Germinal center (tissue), 1 donor: ENCODE results near the gene SEPTIN1.

Source experiments
- DNase-seq: peaks from one replicate; pipeline ENCODE4 v3.0.0; 2012; ENCODE audit warnings: mixed read lengths, low spot score

The SEPTIN1 gene

DNA sequence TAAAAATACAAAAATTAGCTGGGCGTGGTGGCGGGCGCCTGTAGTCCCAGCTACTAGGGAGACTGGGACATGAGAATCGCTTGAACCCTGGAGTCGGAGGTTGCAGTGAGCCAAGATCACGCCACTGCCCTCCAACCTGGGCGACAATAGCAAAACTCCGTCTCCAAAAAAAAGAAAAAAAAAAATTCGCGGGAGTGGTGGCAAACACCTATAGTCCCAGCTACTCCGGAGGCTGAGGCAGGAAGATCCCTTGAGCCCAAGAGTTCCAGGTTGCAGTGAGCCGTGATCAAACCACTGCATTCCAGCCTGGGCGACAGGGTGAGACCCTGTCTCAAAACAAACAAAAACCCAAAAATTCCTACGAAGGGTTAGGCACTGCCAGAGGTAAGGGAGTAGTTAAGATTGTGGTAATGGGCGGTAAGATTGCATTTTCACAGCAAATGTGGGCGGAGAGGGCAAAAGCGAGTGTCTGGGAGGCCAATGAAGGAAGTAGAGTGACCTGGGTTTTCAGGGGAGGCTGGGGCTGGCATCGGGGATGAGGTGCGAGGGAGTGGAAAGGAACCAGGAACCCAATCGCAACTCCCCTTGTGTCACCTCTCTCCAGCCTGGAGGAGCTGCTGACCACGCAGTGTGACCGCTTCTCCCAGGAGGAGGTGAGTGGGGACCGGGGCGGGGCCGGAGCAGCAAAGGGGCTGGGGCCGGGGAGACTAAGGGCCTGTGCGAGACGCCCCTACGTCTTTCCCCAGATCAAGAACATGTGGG lies 5.1 kb downstream of the SEPTIN1 start:
- DNase-seq = no peak

DNA sequence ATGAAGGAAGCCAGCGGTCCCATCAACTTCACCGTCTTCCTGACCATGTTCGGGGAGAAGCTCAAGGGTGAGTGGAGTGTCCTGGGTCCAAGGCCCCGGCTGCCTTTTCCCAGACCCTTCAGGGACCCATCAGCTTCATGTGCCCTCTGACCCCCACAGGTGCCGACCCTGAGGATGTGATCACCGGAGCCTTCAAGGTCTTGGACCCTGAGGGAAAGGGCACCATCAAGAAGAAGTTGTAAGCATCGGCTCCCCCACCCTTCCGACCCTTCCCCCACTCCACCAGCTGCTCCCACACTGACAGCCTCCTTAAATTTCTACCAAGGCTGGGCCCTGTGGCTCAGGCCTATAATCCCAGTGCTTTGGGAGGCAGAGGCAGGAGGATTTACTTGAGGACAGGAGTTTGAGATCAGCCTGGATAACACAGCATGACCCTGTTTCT lies 5.9 kb downstream of the SEPTIN1 start:
- no peak for DNase-seq

DNA sequence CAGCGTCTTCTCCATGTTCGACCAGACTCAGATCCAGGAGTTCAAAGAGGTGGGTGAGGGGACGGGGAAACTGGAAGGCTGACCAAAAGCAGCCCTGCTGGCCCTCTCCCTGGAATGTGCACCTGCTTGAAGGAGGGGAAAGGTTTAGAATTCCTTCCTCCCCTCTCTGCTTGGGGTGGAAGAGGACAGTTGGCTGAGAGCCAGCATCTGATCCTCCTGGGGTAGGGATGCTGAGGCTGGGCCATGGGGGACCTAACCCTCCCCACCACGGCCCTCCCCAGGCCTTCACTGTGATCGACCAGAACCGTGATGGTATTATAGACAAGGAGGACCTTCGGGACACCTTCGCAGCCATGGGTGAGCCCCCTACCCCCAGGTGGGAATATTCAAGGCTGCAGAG lies 6.5 kb downstream of the SEPTIN1 start:
- DNase-seq = no peak

DNA sequence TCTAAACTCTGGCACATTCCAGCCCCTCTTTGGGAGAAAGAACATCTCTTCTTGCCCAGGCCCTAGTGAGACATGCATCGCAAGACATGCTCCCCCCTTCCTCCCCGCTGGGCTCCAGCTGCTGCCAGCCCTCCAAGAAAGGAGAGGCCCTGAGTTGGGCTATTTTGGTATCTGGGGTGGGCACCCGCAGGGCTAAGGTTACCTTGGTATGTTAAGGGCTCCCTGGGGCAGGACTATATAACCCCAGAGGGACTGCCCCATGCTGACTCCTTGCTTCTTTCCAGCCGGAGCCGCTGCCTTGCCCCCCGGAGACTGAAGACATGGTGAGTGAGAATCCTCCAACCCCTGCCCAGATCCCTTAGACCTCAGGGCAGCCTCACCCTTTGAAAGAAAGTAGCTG lies 7.8 kb downstream of the SEPTIN1 start, which contains the start of gene MYL11:
MYL11 (plus strand) TSS at position 265 of the 400 bp plus-strand sequence; CDS start at position 321, 56 bp downstream.
- no peak for DNase-seq

DNA sequence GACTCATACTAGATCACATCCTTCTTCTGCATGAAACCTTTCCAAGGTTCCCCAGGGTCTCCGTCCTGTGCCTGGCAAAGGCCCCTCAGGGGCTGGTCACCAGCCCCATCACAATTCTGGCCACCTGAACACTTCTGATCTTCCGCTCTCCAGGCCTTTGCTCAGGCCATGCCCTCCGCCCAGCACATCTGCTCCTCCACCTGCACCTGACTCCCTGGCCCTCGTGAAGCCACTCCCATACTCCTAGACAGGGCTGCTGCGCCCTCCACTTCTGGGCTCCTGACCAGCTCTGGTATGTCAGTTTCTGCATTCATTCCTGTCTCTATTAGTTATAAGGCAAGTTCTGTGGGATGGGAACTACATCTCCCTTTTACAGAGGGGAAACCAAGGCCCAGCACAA lies 9.6 kb downstream of the SEPTIN1 start:
- no peak for DNase-seq

DNA sequence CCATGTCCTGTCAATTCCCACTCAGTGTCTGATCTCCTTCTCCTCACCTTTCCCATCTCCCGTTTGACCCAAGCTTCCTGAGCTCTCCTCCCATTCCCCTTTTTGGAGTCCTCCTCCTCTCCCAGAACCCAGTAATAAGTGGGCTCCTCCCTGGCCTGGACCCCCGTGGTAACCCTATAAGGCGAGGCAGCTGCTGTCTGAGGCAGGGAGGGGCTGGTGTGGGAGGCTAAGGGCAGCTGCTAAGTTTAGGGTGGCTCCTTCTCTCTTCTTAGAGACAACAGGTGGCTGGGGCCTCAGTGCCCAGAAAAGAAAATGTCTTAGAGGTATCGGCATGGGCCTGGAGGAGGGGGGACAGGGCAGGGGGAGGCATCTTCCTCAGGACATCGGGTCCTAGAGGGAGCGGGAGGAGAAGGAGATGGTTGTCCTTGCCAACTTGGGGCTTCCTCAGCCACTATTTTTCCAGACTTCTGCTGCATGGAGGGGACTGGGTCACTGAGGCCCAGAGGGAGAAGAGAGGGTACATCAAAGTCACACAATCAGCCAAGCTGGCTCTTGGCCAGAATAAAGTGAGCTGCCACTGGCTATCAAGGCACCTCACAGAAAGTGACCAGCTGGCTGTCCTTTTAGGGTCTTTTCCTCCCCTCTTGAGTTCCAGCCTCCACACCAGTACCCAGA lies 10.2 kb downstream of the SEPTIN1 start:
- no peak for DNase-seq

DNA sequence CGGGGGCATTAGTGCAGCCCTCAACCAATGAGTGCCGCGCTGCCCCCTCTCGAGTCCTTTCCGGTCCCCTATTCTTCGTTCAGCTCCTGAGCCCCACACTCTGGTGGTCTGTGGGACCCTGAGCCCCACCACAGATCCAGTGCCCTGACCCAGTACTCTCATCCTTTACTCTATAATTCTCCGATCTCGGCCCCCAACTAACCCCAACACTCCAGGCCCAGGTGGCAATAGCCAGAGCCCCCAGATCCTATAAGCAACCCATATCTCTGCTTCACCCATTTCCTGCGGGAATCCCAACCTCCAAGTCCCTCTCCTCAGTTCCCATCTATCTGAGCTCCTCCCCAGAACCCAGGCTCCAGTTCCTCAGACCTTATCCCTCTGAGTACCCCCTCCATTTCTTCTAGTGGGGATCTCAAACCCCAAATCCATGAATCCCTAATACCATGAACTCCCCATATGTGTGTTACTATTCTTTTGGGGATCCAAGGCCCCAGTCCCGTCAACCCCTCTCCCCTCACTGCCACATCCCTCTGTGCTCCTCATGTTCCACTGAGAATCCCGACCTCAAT lies 11.0 kb downstream of the SEPTIN1 start:
- DNase-seq = no peak

DNA sequence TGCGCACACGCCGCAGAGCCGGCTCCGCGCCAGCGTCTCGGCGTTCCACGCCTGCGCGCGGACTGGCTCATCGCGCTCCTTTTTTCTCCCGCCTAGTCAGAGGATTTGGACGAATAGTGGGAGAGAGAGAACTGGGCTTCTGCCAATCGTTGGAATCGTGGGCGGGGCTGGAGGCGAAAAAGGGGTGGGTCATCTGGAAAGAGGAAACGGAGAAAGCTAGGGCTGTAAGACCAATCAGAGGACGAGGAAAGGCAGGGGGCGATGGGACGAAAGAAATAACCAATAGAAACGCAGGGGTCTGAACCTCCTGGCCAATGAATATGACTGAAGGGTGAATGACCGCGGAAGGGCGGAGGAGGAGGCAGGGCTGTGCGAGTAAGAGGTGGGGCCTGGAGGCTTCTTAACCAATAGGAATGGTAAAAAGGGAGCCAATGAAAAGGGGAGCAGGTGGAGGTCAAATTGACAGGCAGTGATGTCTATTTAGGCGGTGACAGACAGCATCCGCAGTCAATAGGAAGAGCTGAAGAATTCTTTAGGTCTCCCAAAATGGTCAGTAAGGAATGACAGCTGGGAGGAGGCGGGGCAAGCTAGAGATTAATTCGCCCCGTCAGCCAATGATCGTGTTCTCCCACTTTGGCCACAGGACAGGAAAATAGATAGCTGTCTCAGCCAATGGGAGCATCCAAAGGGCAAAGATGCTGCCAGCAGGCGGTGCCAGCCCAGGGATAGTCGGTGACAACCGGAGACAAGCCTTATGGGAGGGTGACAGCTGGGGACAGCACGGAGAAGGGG lies 11.7 kb downstream of the SEPTIN1 start, which contains the start of gene TBC1D10B:
TBC1D10B (minus strand) TSS at position 39 of the 792 bp plus-strand sequence. CDS start 311 bp downstream, outside the sequence.
- peak; percentile 98 for DNase-seq

DNA sequence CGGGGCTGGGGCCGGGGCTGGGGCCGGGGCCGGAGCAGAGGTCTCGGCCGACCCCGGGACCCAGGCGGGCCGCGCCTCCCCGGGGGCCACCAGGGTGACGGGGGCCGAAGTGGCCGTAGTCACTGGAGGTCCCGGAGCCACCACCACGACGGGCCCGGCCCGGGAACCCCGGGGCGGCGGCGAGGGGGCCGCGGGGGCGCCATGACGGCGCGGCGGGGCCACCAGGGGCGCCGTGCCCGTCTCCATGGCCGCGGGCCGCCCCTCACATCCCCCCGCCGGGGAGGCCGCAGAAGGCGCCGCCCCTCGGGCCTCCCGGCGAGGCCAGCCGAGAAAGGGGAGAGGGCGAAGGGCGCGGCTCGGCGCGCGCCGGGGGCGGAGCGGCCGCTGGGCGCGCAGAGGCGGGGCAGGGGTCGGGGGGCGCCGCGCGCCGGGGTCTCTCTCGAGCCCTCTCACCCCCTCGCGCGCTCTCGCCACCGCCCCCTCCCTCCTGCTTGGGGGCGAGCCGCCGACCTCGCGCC lies 12.4 kb downstream of the SEPTIN1 start:
- DNase-seq = no peak

DNA sequence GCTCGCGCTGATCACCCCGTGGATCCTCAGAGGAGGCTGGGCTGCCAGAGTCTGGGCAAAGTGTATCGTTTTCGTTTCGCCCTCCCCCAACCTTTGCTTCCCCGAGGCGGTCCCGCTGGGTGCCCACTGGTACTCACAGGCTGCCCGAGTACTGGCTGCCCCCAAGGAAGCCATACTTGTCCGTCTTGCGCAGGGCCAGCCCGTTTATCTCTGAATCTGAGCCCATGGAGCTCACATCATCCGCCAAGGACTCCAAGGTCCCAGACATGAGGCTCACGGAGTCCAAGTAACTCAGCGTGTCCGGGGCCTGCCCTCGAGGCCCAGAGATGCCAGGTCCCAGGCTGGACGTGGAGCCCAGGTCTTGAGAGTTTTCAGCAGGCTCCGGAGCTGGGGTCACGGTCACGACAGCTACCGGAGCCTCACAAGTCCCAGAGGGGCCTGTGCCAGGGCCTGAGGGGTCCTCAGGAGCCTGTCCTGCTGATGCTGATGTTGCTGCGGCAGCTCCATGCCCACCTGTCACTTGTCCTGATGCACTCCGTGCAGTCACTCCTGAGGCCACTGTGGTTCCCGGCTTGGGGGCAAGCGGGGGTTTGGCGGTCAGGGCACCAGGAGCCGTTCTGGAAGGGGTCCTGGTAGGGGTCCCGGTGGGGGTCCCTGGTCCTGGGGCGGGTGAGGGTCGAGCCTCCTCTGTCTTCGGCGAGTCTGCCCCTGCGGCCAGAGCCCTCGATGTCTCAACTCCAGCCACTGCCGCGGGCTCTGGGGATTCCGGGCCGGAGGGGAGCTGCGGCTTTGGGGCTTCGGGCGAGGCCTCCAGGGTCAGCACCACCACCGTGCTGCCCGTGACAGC lies 13.0 kb downstream of the SEPTIN1 start:
- DNase-seq = no peak

DNA sequence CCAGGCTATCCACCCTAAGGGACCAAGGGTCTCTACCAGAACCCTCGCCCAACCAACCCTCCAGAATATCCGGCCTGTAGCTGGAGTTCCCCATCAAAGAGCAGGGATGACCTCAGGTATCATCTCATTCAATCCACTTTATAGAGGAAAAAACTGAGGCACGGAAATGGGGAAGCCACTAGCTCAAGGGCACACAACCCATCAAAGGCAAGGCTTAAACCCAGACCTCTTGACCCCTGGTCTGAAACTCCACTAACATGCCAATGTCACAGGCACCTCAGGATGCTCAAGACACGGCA lies 13.6 kb downstream of the SEPTIN1 start:
- DNase-seq = no peak

DNA sequence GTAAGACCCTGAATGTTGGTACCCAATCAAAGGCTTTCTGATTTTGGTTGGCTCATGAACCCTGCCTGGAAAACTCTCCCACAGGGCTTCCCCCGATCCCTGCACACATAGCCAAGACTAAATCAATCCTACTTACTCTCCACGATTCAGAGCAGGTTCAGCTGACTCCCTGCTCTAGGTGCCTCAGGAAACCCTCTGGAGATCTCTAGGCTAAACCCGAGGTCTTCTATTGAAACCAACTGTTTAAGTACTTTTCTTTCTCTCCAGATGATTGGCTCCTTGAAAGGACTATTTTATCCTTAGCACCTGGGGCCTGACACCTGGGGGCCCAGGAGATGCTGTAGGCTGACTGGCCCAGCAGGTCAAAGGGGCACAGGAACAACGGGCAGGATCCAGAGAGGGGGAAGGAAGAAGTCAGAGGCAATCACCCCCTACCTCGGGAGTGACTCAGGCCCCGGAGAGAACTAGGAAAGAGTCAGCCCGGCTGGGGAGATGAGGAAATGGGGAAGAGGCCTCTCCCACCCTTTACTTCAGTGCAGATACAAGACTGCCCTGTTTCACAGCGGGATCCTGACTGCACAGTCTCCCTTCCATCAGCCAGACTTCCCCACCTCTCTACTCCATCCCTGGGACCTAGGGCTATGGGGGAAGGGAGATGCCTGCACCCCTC lies 14.1 kb downstream of the SEPTIN1 start:
- no peak for DNase-seq

DNA sequence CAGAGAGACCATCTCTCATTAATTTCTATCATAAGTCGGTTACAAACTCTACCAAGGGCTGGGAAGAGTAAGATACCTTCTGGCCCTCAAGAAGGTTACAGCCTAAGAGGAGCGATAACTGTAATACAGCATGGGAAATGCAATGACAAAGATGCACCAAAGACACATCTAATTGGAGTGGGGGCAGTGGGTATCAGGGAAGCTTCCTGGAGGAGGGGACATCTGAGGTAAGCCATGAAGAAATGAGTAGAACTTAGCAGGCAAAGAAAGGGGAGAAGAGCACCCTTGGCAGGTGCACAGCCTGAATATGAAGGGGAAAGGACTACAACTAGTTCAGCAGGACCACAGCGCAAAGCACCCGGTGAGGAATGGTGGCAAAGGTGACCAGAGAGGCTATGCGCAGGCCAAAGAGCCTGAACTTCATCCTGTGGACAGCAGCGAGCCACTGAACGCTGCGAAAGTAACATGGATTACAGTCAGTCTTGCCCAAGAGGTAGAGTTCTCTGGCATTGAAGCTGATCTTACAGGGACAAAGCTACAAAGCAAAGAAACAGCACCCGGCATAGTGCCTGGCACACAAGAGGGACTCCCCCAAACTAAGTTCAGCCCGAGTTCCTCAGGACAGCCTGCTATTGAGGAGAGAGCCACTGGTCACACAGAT lies 14.9 kb downstream of the SEPTIN1 start:
- DNase-seq = no peak

DNA sequence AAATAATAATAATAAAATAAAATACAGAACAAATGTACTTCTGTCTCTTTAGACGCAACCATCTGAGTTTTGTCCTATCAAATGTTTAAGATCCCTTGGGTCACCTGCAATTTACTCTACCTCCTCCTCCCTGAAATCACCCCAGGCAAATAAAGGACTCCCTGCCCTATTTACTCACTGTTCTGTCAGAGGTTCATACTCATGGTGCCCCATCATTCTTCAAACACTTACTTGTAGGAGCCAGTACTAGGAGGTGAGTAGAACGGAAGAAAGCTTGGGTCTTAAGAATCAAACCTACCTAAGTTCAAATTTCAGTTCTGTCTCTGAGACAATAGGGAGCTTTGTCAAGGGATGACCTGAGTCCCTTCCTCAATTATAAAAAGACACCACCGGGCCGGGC lies 15.8 kb downstream of the SEPTIN1 start:
- DNase-seq = no peak

DNA sequence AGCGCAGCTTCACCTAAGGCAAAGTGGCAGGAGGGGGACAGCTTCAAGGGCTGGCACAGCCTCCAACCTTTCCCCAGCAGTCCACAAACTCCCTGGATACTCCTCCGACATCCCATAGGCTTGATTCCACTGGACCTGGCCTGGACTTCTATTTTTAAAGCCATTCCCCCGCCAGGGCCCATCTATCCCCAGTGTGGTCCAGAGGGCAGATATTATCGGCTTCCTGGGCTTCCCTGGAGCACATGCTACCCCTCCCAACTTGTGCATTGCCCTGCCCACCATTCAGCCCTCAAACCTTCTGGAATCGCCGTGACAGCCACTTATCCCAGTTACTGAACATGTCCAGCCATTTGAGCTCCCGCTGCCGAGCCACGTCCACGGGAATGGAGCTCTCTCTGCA lies 17.2 kb downstream of the SEPTIN1 start:
- no peak for DNase-seq

DNA sequence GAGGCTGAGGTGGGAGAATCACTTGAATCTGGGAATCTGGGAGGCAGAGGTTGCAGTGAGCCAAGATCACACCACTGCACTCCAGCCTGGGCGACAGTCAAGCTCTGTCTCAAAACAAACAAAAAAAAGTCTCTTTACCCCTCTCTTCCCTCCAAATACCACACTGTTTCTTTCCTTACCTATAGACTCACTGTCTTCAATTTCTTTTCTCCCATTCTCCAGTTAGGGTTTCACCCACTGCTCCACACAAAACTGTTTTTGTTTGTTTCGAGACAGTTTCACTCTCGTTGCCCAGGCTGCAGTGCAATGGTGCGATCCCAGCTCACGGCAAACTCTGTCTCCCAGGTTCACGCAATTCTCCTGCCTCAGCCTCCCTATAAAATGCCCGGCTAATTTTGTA lies 21.2 kb downstream of the SEPTIN1 start:
- no peak for DNase-seq

DNA sequence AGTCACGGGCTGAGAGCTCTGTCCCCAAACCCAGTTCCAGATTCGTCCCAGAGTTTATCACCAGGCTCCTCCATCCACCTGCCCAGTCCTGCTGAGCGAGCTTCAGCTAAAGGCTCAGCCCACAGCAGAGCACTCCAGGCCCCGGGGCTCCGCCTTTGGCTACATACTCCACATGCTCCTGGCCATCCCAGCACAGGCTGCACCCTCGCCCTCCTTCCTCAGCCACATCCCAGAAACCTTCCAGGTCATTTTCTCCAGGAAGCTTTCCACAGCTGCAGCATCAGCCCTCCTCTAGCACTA lies 22.5 kb downstream of the SEPTIN1 start:
- no peak for DNase-seq

DNA sequence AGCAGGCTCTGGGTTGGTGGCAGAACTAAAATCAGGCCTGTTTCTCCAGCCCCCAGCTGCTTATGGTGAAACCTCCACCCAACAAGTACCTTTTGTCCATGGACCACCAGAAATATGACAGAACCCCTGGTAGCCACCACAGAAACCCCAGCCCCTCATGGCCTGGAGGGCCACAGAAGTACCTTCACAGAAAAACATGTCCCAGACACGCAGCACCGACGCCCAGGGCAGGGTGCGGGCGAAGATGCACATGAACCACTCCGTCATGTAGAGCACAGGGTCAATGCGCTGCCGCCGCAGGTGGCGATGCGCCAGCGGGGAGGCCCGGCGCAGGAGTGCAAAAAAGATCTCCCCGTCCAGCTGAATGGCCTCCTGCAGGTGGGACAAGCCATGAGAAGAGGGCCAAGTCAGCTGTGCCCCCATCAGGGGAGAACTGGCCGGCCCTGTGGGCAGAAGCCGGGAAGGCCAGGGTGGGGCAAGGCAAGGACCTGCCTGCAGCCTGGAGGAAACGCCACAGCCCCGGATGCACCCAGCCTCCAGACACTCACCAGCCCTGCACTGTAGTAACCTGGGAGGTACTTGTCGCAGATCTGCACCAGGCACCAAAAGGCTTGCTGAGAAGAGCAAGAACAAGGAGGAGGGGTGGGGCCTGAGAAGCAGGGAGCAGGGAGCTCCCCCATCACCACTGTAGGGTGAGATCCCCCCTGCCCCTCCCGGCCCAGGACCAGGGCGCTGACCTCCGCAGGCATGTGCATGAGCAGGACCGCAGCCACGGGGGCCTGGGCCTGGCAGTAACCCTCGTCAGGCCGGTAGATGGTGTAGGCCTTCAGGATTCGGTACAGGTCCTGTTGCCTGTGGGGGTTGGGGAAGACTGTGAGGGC lies 23.1 kb downstream of the SEPTIN1 start:
- DNase-seq = no peak

DNA sequence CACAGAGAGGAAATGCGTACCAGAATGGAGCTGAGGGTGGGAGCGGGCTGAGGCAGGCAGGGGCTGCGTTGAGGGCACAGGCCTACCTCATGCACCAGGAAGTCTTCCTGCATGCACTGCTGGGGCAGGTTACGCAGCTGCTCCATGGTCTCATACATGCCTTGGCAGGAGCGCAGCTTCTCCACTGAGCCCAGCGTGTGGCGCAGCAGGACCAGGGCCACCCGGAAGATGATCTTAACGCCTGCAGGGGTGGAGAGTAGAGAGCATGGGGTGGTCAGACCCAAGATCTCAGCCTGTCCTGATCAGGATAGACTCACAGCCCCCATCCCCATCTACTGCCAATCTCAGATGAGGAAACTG lies 23.8 kb downstream of the SEPTIN1 start:
- DNase-seq = no peak
